Esophagus muscularis mucosa (tissue), 4 donors: ENCODE data around the gene DPEP1. TPM values are rescaled to one million over a fixed set of nuclear protein-coding genes. Genes with fewer than 3 reads are reported as not detected.
"Not testable (repeated sequence)": the region's sequence is repeated elsewhere in the genome, so short reads cannot be mapped to it uniquely, and the experiment has no call there.

Experiments used
- DNase-seq: peaks from one replicate; pipeline ENCODE4 v3.0.0-alpha.2; 2017; ENCODE audit errors: extremely low spot score
- H3K27ac ChIP-seq, 4 donors: fragments of 200-600 bp; sonication (generic); replicated peaks in 1 of 4; 1 replicate in 3 of 4; 2 replicates in 1 of 4; pipeline ENCODE4 v1.5.1; 2016 to 2019; ENCODE audit warnings: mild to moderate bottlenecking in 1 of 4
- H3K27me3 ChIP-seq, 4 donors: fragments of 200-600 bp; sonication (generic); one replicate each; pipeline versions ENCODE4 v1.5.1 to v1.6.0; 2016 to 2019
- H3K36me3 ChIP-seq, 4 donors: fragments of 200-600 bp; sonication (generic); one replicate each; pipeline ENCODE4 v1.5.1; 2016 to 2019
- H3K4me1 ChIP-seq, 4 donors: fragments of 200-600 bp; sonication (generic); one replicate each; pipeline ENCODE4 v1.5.1; 2016 to 2019
- H3K4me3 ChIP-seq, 4 donors: fragments of 200-600 bp; sonication (generic); 1 replicate in 2 of 4; 2 replicates in 2 of 4; pipeline ENCODE4 v1.5.1; 2016 to 2019; ENCODE audit warnings: mild to moderate bottlenecking in 4 of 4, moderate library complexity in 1 of 4
- H3K9me3 ChIP-seq, 4 donors: fragments of 200-600 bp; sonication (generic); 1 replicate in 3 of 4; 2 replicates in 1 of 4; pipeline ENCODE4 v1.5.1; 2016 to 2019
- CTCF ChIP-seq, 3 experiments: fragments of 200-600 bp in 2 of 3; fragments of 450-650 bp in 1 of 3; sonication (generic) in 2 of 3; IDR thresholded peaks; one replicate each; pipeline ENCODE4 v1.5.1; 2017 to 2019; ENCODE audit warnings: antibody characterized with exemption in 3 of 3, mild to moderate bottlenecking in 2 of 3, moderate library complexity in 1 of 3
- EP300 ChIP-seq: sonication (generic); formaldehyde crosslinking; IDR thresholded peaks from one replicate; pipeline ENCODE4 v1.6.1; 2017; ENCODE audit warnings: antibody characterized with exemption
- POLR2A ChIP-seq: fragments of 450-650 bp; IDR thresholded peaks from one replicate; pipeline ENCODE4 v1.6.1; 2017; ENCODE audit warnings: antibody characterized with exemption, moderate library complexity, mild to moderate bottlenecking, low read depth
- POLR2AphosphoS5 ChIP-seq, 2 donors: sonication (generic); formaldehyde crosslinking; IDR thresholded peaks; one replicate each; pipeline ENCODE4 v1.6.1; 2017; ENCODE audit warnings: antibody characterized with exemption in 2 of 2
- WGBS: methylation state at CpG from one replicate; pipeline ENCODE4 v1.1.5; 2018; 5-methylcytosine and 5-hydroxymethylcytosine counted together
- intact Hi-C: fragments of 100-400 bp; cut with DNase I; formaldehyde crosslinking; loops from one replicate; pipeline ENCODE4 v1.15.1; 2023
- total RNA-seq, 4 donors: library from RNA; depleted of rRNA; stranded (reverse); fragments of >200 nt; gene quantifications; one replicate each; pipeline versions ENCODE4 v1.1.0 to v1.2.1, GENCODE V29; 2016

The DPEP1 gene
- total RNA-seq, 4 donors from 2014 or later = 0.99 TPM; not detected in 3

DNA sequence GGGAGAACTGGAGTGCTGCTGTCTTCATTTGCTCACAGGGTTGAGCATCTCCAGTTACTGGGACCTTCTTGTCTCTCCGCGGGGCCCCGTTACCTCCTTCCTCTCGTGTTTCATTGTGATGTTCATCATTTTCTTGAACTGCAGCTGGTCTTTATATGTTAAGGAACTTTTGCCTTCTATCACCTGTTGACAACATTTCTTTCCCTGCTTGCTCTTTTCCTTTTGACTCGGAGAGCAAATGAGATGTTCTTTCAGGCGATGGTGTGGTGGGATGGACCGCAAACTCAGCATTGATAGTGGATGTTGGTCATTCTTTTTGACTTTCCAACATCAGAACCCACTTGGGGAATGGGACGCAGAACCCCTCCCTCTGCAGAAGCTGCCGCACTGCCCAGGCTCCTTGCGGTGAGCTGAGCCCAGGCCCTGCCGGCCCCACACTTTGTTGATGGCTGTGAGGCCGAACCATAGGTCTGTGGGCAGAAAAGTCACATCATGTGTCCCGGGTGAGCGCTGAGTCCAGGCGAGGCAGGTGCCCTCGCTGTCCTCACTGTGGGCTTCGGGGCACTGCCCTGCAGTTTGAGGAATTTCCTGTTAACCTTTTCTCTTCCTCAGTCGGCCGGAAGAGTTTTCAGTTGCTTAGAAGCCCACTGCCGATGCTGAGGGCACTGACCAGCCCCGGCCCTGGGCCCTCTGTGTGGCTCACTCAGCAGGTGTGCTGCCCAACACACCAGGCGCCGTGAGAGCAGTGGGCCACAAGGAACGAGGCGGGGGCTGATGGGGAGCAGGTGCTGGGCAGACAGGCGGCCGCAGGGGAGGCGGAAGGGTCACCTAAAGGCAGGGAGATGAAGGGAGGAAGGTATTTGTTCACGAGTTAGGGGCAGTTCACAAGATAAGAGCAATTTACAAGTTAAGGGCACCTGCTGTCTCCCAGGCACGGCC lies 45.5 kb upstream of the DPEP1 start:
- Histone ChIP-seq H3K27ac (no peak overlapping the region), H3K4me1 (peaks cover 25 to 48% (median 40%) of the 10 kb centered on the region in 4 donors), H3K4me3 (no peak overlapping the region), H3K27me3 (peaks cover 0 to 47% (median 5%) of the 10 kb centered on the region in 4 donors), H3K36me3 (peaks cover 12 to 21% (median 21%) of the 10 kb centered on the region in 4 donors), H3K9me3 (no peaks in the 10 kb centered on the region)
- no peak for TF ChIP-seq EP300
- TF ChIP-seq CTCF (IDR thresholded peaks at IDR 0.05) = no peak
- TF ChIP-seq POLR2A = no peak
- TF ChIP-seq POLR2AphosphoS5 (IDR thresholded peaks at IDR 0.05) = no peak
- 74% methylated on average over 27 of the region's 30 CpGs for WGBS
- intact Hi-C loops = no loop called here
- no peak for DNase-seq

- Histone ChIP-seq H3K27ac (no peak overlapping the region), H3K4me3 (no peak overlapping the region), H3K36me3 (peaks cover 0 to 3% (median 3%) of the 10 kb centered on the region in 4 donors), H3K27me3 (peaks cover 0 to 65% (median 15%) of the 10 kb centered on the region in 4 donors), H3K4me1 (peaks cover 25 to 40% (median 32%) of the 10 kb centered on the region in 4 donors), H3K9me3 (no peaks in the 10 kb centered on the region)
- TF ChIP-seq CTCF (IDR thresholded peaks at IDR 0.05) = no peak
- intact Hi-C loops = no loop called here
- no peak for DNase-seq
- WGBS = 69% methylated on average over 19 of the region's 23 CpGs
Measured at GRCh38 chr16:89569506-89570341, 43.7 kb upstream of the DPEP1 start.

GRCh38 chr16:89570342-89570923 lies 43.0 kb upstream of the DPEP1 start:
- intact Hi-C loops = no loop called here

DNA sequence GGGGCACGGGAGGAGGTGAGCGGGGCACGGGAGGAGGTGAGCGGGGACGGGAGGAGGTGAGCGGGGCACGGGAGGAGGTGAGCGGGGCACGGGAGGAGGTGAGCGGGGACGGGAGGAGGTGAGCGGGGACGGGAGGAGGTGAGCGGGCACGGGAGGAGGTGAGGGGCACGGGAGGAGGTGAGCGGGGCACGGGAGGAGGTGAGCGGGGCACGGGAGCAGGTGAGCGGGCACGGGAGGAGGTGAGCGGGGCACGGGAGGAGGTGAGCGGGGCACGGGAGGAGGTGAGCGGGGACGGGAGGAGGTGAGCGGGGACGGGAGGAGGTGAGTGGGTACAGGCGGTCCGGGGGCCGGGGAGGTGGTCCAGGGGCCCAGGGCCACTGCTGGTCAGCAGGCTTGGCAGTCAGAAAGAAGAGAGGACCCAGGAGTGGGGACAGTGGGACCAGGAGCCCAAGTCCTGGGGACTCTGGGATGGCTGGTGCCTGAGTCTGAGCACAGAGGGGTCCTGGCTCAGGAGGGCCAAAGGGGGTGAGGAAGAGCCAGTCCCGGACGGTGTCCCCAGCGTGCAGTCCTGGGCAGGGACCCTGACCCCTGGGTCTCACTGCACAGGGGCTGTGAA lies 42.4 kb upstream of the DPEP1 start:
- H3K27ac ChIP-seq, H3K9me3 ChIP-seq, H3K36me3 ChIP-seq, intact Hi-C loops, H3K4me3 ChIP-seq, DNase-seq: not testable (repeated sequence)
- 88% methylated on average over 34 of the region's 36 CpGs for WGBS
- Histone ChIP-seq H3K27me3 (peaks cover 1 to 79% (median 26%) of the 10 kb centered on the region in 4 donors), H3K4me1 (peaks cover 22 to 40% (median 31%) of the 10 kb centered on the region in 4 donors)

More at GRCh38 chr16:89570342-89570923, 43.0 kb upstream of the DPEP1 start:
- Histone ChIP-seq H3K27me3 (peaks cover 0 to 72% (median 22%) of the 10 kb centered on the region in 4 donors), H3K4me1 (peaks cover 25 to 40% (median 32%) of the 10 kb centered on the region in 4 donors), H3K9me3 (no peaks in the 10 kb centered on the region), H3K36me3 (no peaks in the 10 kb centered on the region), H3K27ac (no peak overlapping the region), H3K4me3 (no peak overlapping the region)
- no peak for DNase-seq
- TF ChIP-seq POLR2A (no peak), CTCF (IDR thresholded peaks at IDR 0.05) (no peak), POLR2AphosphoS5 (IDR thresholded peaks at IDR 0.05) (no peak), EP300 (no peak)
- 84% methylated on average over 28 of the region's 30 CpGs for WGBS
